Loucy (cell line): ENCODE measurements around the gene ZNF316.

Experiments
- EZH2phosphoT487 ChIP-seq: fragments of 200-600 bp; IDR thresholded peaks from 2 replicates; pipeline ENCODE4 v1.6.1; 2018; ENCODE audit warnings: antibody characterized with exemption, mild to moderate bottlenecking, moderate library complexity, borderline replicate concordance
- TF ChIP-seq, protein P1 (sequence below): fragments of 200-600 bp; sonication (generic); conservative IDR thresholded peaks from 2 replicates; pipeline ENCODE4 v1.5.1; 2014; ENCODE audit warnings: mild to moderate bottlenecking, antibody characterized with exemption, low read length

GRCh38 chr7:6650521-6651011 lies 13.4 kb downstream of the ZNF316 start:
- TF ChIP-seq, protein P1, sequence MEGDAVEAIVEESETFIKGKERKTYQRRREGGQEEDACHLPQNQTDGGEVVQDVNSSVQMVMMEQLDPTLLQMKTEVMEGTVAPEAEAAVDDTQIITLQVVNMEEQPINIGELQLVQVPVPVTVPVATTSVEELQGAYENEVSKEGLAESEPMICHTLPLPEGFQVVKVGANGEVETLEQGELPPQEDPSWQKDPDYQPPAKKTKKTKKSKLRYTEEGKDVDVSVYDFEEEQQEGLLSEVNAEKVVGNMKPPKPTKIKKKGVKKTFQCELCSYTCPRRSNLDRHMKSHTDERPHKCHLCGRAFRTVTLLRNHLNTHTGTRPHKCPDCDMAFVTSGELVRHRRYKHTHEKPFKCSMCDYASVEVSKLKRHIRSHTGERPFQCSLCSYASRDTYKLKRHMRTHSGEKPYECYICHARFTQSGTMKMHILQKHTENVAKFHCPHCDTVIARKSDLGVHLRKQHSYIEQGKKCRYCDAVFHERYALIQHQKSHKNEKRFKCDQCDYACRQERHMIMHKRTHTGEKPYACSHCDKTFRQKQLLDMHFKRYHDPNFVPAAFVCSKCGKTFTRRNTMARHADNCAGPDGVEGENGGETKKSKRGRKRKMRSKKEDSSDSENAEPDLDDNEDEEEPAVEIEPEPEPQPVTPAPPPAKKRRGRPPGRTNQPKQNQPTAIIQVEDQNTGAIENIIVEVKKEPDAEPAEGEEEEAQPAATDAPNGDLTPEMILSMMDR: no peak
- TF ChIP-seq EZH2phosphoT487: no peak
